HepG2 (cell line): ENCODE data around the gene SERPINB11.

Experiments
- LBX2 ChIP-seq: sonication (generic); formaldehyde crosslinking; IDR thresholded peaks from 2 replicates; pipeline ENCODE4 v1.5.0; 2020; ENCODE audit warnings: missing genetic modification reagents, mild to moderate bottlenecking, borderline replicate concordance
- RARG ChIP-seq: sonication (generic); formaldehyde crosslinking; IDR thresholded peaks from 2 replicates; pipeline ENCODE4 v1.4.0; 2020; ENCODE audit warnings: low read depth, mild to moderate bottlenecking, missing genetic modification reagents
- THYN1 ChIP-seq: sonication (generic); formaldehyde crosslinking; IDR thresholded peaks from 2 replicates; pipeline ENCODE4 v1.8.1; 2023; ENCODE audit warnings: low read depth, mild to moderate bottlenecking, moderate library complexity, missing genetic modification reagents, borderline replicate concordance

GRCh38 chr18:63689064-63689463 lies 13.7 kb upstream of the SERPINB11 start:
- no peak for TF ChIP-seq THYN1 (CRISPR knock-in tag)
- TF ChIP-seq RARG: no peak
- no peak for TF ChIP-seq LBX2 (CRISPR knock-in tag)
